CD14-positive monocyte (primary cell): ENCODE data around the gene ADAD2. TPM values are rescaled to one million over a fixed set of nuclear protein-coding genes. Genes with fewer than 3 reads are reported as not detected.
A peak's percentile ranks its signal among the peaks of the same experiment; 100 is the strongest.

ENCODE experiments used
- DNase-seq, 3 donors: peaks; one replicate each; pipeline ENCODE4 v3.0.0-alpha.2; 2011 to 2022
- H2AFZ ChIP-seq: 2 replicates; pipeline ENCODE4 v1.6.0; 2012; ENCODE audit warnings: mild to moderate bottlenecking, low read depth, low read length, inconsistent platforms; ENCODE audit not compliant: insufficient read depth, poor library complexity, severe bottlenecking
- H3K27ac ChIP-seq, 2 donors: 1 replicate in 1 of 2; 2 replicates in 1 of 2; pipeline ENCODE4 v1.5.1; 2012 to 2013; ENCODE audit warnings: low read length in 2 of 2, control low read depth in 1 of 2, inconsistent platforms in 1 of 2, low read depth in 1 of 2, mild to moderate bottlenecking in 1 of 2
- H3K27me3 ChIP-seq, 2 donors: one replicate each; pipeline versions ENCODE4 v1.6.0 to v1.6.1; 2011 to 2013; ENCODE audit warnings: low read length in 2 of 2; ENCODE audit not compliant: control insufficient read depth in 2 of 2, insufficient read depth in 2 of 2
- H3K36me3 ChIP-seq, 2 donors: replicated peaks in 1 of 2; 1 replicate in 1 of 2; 2 replicates in 1 of 2; pipeline versions ENCODE4 v1.5.1 to v1.6.1; 2012 to 2013; ENCODE audit warnings: low read length in 2 of 2, control low read depth in 1 of 2, inconsistent platforms in 1 of 2, mild to moderate bottlenecking in 1 of 2; ENCODE audit not compliant: insufficient read depth in 2 of 2, control insufficient read depth in 1 of 2
- H3K4me1 ChIP-seq, 2 donors: 1 replicate in 1 of 2; 2 replicates in 1 of 2; pipeline versions ENCODE4 v1.5.1 to v1.6.1; 2012 to 2013; ENCODE audit warnings: low read length in 2 of 2, control low read depth in 1 of 2, inconsistent platforms in 1 of 2, mild to moderate bottlenecking in 1 of 2, moderate library complexity in 1 of 2; ENCODE audit not compliant: insufficient read depth in 2 of 2, control insufficient read depth in 1 of 2
- H3K4me2 ChIP-seq: replicated peaks from 2 replicates; pipeline ENCODE3; 2012; ENCODE audit warnings: low read length, moderate library complexity, mild to moderate bottlenecking; ENCODE audit not compliant: poor library complexity, severe bottlenecking; ENCODE audit errors: extremely low read depth
- H3K4me3 ChIP-seq, 3 experiments: fragments of 200-600 bp in 1 of 3; sonication (generic) in 1 of 3; replicated peaks in 1 of 3; 1 replicate in 2 of 3; 2 replicates in 1 of 3; pipeline ENCODE4 v1.5.1; 2011 to 2013; ENCODE audit warnings: low read length in 3 of 3, mild to moderate bottlenecking in 3 of 3, control low read depth in 2 of 3, low read depth in 2 of 3, inconsistent platforms in 1 of 3, moderate library complexity in 1 of 3
- H3K79me2 ChIP-seq: 2 replicates; pipeline ENCODE4 v1.6.0; 2012; ENCODE audit warnings: mild to moderate bottlenecking, control low read depth, inconsistent platforms, low read length, moderate library complexity; ENCODE audit not compliant: insufficient read depth
- H3K9ac ChIP-seq: 2 replicates; pipeline ENCODE4 v1.6.0; 2017; ENCODE audit warnings: low read length, mild to moderate bottlenecking; ENCODE audit not compliant: insufficient read depth, poor library complexity, severe bottlenecking
- H3K9me3 ChIP-seq, 2 donors: replicated peaks in 1 of 2; 1 replicate in 1 of 2; 2 replicates in 1 of 2; pipeline versions ENCODE4 v1.5.1 to v1.6.1; 2012 to 2013; ENCODE audit warnings: low read length in 2 of 2, control low read depth in 1 of 2; ENCODE audit not compliant: control insufficient read depth in 1 of 2, insufficient read depth in 1 of 2
- H4K20me1 ChIP-seq: 2 replicates; pipeline ENCODE4 v1.6.0; 2012; ENCODE audit warnings: mild to moderate bottlenecking, low read length, control low read depth, moderate library complexity; ENCODE audit not compliant: insufficient read depth
- H3K27ac Mint-ChIP-seq, 7 donors: one replicate each; pipeline ENCODE4 v1.8.0; 2020; ENCODE audit warnings: mild to moderate bottlenecking in 7 of 7, mixed read lengths in 7 of 7, moderate library complexity in 6 of 7, inconsistent platforms in 2 of 7
- H3K27me3 Mint-ChIP-seq, 3 donors: one replicate each; pipeline ENCODE4 v1.8.0; 2021 to 2022; ENCODE audit warnings: low read depth in 3 of 3, mild to moderate bottlenecking in 3 of 3, mixed read lengths in 3 of 3, moderate library complexity in 3 of 3, inconsistent platforms in 1 of 3
- H3K36me3 Mint-ChIP-seq, 2 donors: one replicate each; pipeline ENCODE4 v1.8.0; 2020; ENCODE audit warnings: mixed read lengths in 2 of 2, inconsistent platforms in 1 of 2, mild to moderate bottlenecking in 1 of 2
- H3K4me1 Mint-ChIP-seq: one replicate; pipeline ENCODE4 v1.8.0; 2020; ENCODE audit warnings: mild to moderate bottlenecking, mixed read lengths
- H3K4me3 Mint-ChIP-seq, 2 donors: one replicate each; pipeline ENCODE4 v1.8.0; 2020; ENCODE audit warnings: mild to moderate bottlenecking in 2 of 2, mixed read lengths in 2 of 2, moderate library complexity in 1 of 2
- H3K9me3 Mint-ChIP-seq, 7 donors: one replicate each; pipeline ENCODE4 v1.8.0; 2020 to 2022; ENCODE audit warnings: mixed read lengths in 7 of 7, mild to moderate bottlenecking in 6 of 7, moderate library complexity in 6 of 7, inconsistent platforms in 2 of 7
- CTCF ChIP-seq: fragments of 200-600 bp; IDR thresholded peaks from one replicate; pipeline ENCODE4 v1.8.0; 2022; ENCODE audit warnings: antibody characterized with exemption, mild to moderate bottlenecking
- WGBS: methylation state at CpG from one replicate; pipeline ENCODE4 v1.1.5; 2013; ENCODE audit warnings: missing lambda C conversion rate; ENCODE audit not compliant: insufficient coverage; 5-methylcytosine and 5-hydroxymethylcytosine counted together
- intact Hi-C, 2 donors: fragments of 100-400 bp; cut with micrococcal nuclease; formaldehyde crosslinking; loops; one replicate each; pipeline versions ENCODE4 v1.15.0 to v1.15.1; 2023
- polyA plus RNA-seq, 3 donors: library from polyadenylated mRNA; depleted of rRNA in 1 of 3; unstranded in 2 of 3; stranded (reverse) in 1 of 3; fragments of 300-500 nt in 2 of 3; fragments of >200 nt in 1 of 3; fragmentation: Illumina TruSeq in 2 of 3; gene quantifications; 1 replicate in 2 of 3; 2 replicates in 1 of 3; pipeline ENCODE4 v1.2.3, GENCODE V29; 2012 to 2021

Gene ADAD2
- polyA plus RNA-seq, 3 donors: not detected

DNA sequence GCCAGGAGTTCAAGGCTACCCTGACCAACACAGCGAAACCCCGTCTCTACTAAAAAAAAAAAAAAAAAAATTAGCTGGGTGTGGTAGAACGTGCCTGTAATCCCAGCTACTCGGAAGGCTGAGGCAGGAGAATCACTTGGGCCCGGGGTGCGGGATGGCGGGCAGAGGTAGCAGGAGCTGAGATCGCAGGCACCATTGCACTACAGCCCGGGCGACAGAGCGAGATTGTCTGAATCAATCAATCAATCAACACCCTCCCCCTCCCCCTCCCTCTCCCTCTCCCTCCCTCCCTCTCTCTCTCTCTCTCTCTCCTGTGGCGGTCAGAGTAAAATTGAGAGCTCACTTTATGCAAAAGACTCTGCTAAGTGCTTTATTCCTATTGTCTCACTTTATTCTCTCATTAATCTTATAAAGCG is 47.2 kb upstream of the ADAD2 start:
- DNase-seq: no peak
- Mint-ChIP-seq H3K27ac (peak overlapping the region in 2 of 7 donors; percentile 68 to 87), H3K27me3 (peaks cover 7 to 30% (median 19%) of the 10 kb centered on the region in 3 donors), H3K4me1 (peaks cover 5% of the 10 kb centered on the region), H3K36me3 (peaks cover 2 to 7% of the 10 kb centered on the region in 2 donors), H3K9me3 (peaks cover 0 to 2% (median 0%) of the 10 kb centered on the region in 7 donors), H3K4me3 (peak overlapping the region; percentile 90 to 98)
- H2AFZ ChIP-seq: peak overlapping the region; percentile 86
- peaks cover 26% of the 10 kb centered on the region for H3K79me2 ChIP-seq
- TF ChIP-seq CTCF: no peak
- peak overlapping the region; percentile 81 for H3K9ac ChIP-seq
- intact Hi-C loops: loop anchor here in 1 of 2 donors (10.0 kb wide), 1 partner anchor 51 kb away; the partner anchor contains the start of gene ADAD2
- peak overlapping the region; percentile 98 for H3K4me2 ChIP-seq
- H3K36me3 ChIP-seq: no peaks in the 10 kb centered on the region
- H3K27ac ChIP-seq: no peak overlapping the region
- H3K4me3 ChIP-seq: peak overlapping the region; percentile 73 to 91 (median 86)
- WGBS: 17% methylated on average over 2 of the region's 13 CpGs
- peaks cover 0 to 18% of the 10 kb centered on the region in 2 donors for H3K27me3 ChIP-seq
- peaks cover 13 to 16% of the 10 kb centered on the region in 2 donors for H3K4me1 ChIP-seq
- no peaks in the 10 kb centered on the region for H4K20me1 ChIP-seq
- no peaks in the 10 kb centered on the region for H3K9me3 ChIP-seq

DNA sequence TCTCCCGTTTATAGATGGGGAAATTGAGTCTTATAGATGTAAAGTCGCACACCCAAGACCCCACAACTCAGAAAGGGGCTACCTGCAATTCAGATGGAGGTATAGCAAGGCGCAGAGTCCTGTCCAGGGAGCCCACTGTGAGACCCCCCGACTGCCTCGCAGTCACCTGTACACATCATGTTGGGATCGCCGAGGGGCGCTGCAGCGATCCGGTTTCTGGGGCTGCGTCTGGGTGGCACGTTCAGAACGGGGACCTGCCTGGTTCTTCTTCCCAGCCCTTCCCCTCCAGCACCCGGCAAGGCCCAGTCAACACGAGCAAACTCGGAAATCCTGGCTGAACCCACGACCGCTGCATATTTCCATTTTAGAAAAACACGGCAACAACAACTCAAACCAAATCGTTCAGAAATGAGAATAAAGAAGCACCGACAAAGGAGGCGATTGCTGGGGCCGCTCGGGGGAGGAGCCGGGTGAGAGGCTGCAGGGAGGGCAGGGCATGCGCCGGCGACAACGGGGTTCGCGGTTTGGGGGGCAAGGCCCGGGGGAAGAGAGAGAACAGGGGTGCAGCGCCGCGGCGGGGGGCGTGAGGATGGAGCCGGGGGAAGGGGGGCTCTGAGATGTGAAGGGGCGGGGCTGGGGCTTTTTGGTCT is 46.6 kb upstream of the ADAD2 start:
- Mint-ChIP-seq H3K9me3 (peaks cover 0 to 2% (median 0%) of the 10 kb centered on the region in 7 donors), H3K4me3 (peak overlapping the region; percentile 90 to 98), H3K4me1 (peaks cover 5% of the 10 kb centered on the region), H3K27ac (peak overlapping the region; percentile 73 to 91 (median 85)), H3K36me3 (peaks cover 2 to 7% of the 10 kb centered on the region in 2 donors), H3K27me3 (peaks cover 7 to 33% (median 19%) of the 10 kb centered on the region in 3 donors)
- H3K4me2 ChIP-seq: peak overlapping the region; percentile 98
- H3K9ac ChIP-seq: peak overlapping the region; percentile 81
- 0% methylated on average over 34 of the region's 39 CpGs for WGBS
- peak overlapping the region; percentile 73 to 91 (median 86) for H3K4me3 ChIP-seq
- peaks cover 13 to 16% of the 10 kb centered on the region in 2 donors for H3K4me1 ChIP-seq
- H4K20me1 ChIP-seq: no peaks in the 10 kb centered on the region
- peak overlapping the region; percentile 86 for H2AFZ ChIP-seq
- H3K27ac ChIP-seq: peak overlapping the region; percentile 25 to 84
- TF ChIP-seq CTCF: no peak
- no peaks in the 10 kb centered on the region for H3K9me3 ChIP-seq
- no peaks in the 10 kb centered on the region for H3K36me3 ChIP-seq
- H3K27me3 ChIP-seq: peaks cover 0 to 20% of the 10 kb centered on the region in 2 donors
- peak in 2 of 3 donors; percentile 5 for DNase-seq
- peaks cover 24% of the 10 kb centered on the region for H3K79me2 ChIP-seq
- intact Hi-C loops: loop anchor here in 1 of 2 donors (10.0 kb wide), 1 partner anchor 50 kb away; the partner anchor contains the start of gene ADAD2
